MM.1S (cell line): ENCODE data around the gene ADAMTS17.

Experiments
- CTCF ChIP-seq: fragments of 300-600 bp; sonication (generic); IDR thresholded peaks from 2 replicates; pipeline ENCODE4 v1.5.1; 2016; ENCODE audit warnings: antibody characterized with exemption, low read length, mixed read lengths
- EZH2 ChIP-seq: fragments of 300-600 bp; sonication (generic); optimal IDR thresholded peaks from 2 replicates; pipeline ENCODE3; 2017; ENCODE audit warnings: low read depth, mild to moderate bottlenecking, antibody characterized with exemption, low read length, mixed read lengths

DNA sequence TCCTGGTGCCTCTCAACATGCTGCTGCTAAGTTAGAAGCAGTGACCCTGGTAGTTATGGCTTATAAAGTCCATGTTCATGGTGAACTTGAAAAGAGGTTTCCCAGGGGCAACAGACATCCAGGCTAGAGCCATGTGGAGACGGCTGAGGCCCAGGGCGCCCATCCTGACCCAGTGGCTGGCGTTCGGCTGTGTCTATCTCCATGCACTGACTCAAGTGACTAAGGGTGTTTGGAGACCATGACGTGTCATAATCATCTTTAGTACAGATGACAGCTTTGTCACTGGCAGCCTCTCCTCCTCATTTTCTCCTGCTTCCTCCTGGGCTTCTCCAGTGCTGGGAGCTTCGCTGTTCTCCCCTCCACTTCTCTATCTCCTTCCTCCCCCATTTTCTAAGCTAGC is 321.2 kb downstream of the ADAMTS17 start:
- TF ChIP-seq EZH2: no peak
- TF ChIP-seq CTCF: no peak
